IPS-18c (cell line): ENCODE results near the gene EPB41L5.
"Not testable (repeated sequence)": the region's sequence is repeated elsewhere in the genome, so short reads cannot be mapped to it uniquely, and the experiment has no call there.

ENCODE experiments used
- H3K4me3 ChIP-seq: 2 replicates; pipeline ENCODE4 v1.7.0; 2013; ENCODE audit warnings: low read depth, mild to moderate bottlenecking, low read length, moderate library complexity; ENCODE audit not compliant: insufficient read depth
- H3K9me3 ChIP-seq: one replicate; pipeline ENCODE4 v1.6.1; 2013; ENCODE audit warnings: mild to moderate bottlenecking, low read length, moderate library complexity; ENCODE audit not compliant: control insufficient read depth, insufficient read depth

EPB41L5 gene

GRCh38 chr2:120150040-120150482 lies 137.2 kb downstream of the EPB41L5 start:
- H3K4me3 ChIP-seq = no peak overlapping the region

DNA sequence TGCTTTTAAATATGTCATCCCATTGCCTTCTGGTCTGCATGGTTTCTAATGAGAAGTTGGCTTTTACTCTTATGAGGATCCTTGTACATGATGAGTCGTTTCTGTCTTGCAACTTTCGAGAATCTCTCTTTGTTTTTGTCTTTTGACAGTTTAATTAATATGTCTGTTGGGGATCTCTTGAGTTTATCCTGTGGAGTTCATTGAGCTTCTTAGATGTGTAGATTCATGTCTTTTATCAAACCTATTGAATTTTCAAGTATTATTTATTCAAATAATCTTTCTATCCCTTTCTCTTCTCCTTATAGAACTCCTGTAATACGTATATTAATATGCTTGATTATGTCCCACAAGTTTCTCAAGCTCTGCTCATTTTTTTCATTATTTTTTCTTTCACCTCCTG lies 142.4 kb downstream of the EPB41L5 start:
- Histone ChIP-seq H3K4me3 (no peak overlapping the region), H3K9me3 (peaks cover 14% of the 10 kb centered on the region)

More at GRCh38 chr2:120150040-120150482, 137.2 kb downstream of the EPB41L5 start:
- H3K9me3 ChIP-seq = peaks cover 5% of the 10 kb centered on the region

DNA sequence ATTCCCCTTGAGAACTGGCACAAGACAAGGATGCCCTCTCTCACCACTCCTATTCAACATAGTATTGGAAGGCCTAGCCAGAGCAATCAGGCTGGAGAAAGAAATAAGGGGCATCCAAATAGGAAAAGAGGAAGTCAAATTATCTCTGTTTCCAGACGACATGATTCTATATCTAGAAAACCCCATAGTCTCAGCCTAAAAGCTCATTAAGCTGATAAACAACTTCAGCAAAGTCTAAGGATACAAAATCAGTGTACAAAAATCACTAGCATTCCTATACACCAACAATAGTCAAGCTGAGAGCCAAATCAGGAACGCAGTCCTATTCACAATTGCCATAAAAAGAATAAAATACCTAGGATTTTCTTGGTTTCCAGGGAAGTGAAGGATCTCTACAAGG lies 145.8 kb downstream of the EPB41L5 start:
- not testable (repeated sequence) for H3K9me3 ChIP-seq, H3K4me3 ChIP-seq

DNA sequence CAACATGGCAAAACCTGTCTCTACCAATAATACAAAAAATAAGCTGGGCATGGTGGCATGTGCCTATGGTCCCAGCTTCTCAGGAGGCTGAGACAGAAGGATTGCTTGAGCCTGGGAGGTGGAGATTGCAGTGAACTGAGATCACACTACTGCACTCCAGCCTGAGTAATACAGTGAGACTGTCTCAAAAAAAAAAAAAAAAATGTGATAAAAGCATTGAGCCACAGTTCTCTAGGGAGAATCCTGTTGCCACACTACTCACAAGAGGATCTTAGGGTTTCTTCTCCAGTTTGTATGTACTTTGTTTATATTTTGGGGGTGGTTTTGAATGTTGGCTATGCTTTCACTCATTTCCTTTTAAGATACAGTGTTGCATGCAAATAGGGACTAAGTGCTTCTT lies 148.3 kb downstream of the EPB41L5 start:
- Histone ChIP-seq H3K9me3 (peaks cover 6% of the 10 kb centered on the region), H3K4me3 (no peak overlapping the region)

DNA sequence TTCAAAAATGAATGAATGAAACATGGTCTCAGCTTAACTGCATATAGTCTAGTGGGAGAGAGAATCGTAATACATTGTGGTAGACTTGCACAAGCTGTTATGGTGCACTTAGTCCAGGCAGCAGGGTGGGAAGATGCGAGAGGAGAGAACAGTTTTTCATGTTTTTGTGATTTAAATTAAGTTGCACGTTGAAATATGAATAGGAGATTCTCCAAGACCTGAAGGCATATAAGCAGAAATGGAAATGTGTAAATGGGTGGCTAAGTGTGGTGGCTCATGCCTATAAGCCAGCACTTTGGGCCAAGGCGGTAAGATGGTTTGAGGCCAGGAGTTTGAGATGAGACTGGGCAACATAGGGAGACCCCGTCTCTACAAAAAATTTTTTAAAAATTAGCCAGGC lies 149.8 kb downstream of the EPB41L5 start:
- Histone ChIP-seq H3K9me3 (peaks cover 2% of the 10 kb centered on the region), H3K4me3 (no peak overlapping the region)

- H3K4me3 ChIP-seq = no peak overlapping the region
Measured at GRCh38 chr2:120167272-120167671, 154.4 kb downstream of the EPB41L5 start.

GRCh38 chr2:120169020-120169419 lies 156.1 kb downstream of the EPB41L5 start:
- Histone ChIP-seq H3K4me3 (no peak overlapping the region), H3K9me3 (no peaks in the 10 kb centered on the region)

More at GRCh38 chr2:120167272-120167671, 154.4 kb downstream of the EPB41L5 start:
- no peaks in the 10 kb centered on the region for H3K9me3 ChIP-seq

GRCh38 chr2:120174963-120175581 lies 162.2 kb downstream of the EPB41L5 start:
- H3K4me3 ChIP-seq = no peak overlapping the region
- no peaks in the 10 kb centered on the region for H3K9me3 ChIP-seq

DNA sequence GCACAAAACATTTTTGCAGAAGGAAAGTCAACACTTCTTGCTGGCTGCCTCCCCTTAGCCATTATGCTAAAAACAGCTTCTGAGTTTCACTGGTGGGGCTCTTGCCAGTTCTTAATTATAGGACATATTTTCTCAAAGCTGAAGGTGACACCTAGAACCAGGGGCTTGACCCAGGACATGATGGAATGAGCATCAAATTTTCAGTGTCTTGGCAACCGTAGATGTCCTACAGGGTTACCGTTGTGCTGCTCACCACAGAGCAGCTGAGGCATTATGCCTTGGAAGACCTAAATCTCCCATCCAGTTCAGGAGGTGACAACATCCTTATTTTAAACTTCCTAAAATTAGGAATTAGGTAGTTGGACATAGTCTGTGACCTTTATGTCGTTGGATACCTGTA lies 163.6 kb downstream of the EPB41L5 start:
- Histone ChIP-seq H3K9me3 (no peaks in the 10 kb centered on the region), H3K4me3 (no peak overlapping the region)

- Histone ChIP-seq H3K4me3 (no peak overlapping the region), H3K9me3 (no peaks in the 10 kb centered on the region)
Measured at GRCh38 chr2:120177001-120177621, 164.2 kb downstream of the EPB41L5 start.

GRCh38 chr2:120177973-120178372 lies 165.1 kb downstream of the EPB41L5 start:
- H3K9me3 ChIP-seq = no peaks in the 10 kb centered on the region
- H3K4me3 ChIP-seq = no peak overlapping the region

DNA sequence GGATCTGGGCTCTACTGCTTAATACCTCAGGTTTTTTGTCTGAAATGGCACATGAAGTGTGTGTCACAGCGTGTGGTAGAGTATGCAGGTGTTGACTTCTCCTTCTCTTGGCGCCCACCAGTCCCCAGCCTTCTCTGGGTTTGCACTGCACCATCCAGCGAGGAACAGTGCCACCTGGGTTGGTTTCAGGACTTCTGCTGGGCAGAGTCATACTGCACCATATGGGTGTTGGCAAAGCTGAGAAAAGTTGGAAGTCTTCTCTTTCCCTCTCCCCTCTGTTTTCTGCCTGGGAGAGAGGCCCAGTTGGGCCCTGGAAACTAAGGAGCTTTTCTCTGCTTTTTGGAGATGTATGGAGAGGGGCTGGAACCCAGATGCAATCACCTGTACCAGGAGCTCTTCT lies 166.5 kb downstream of the EPB41L5 start:
- no peaks in the 10 kb centered on the region for H3K9me3 ChIP-seq
- no peak overlapping the region for H3K4me3 ChIP-seq

DNA sequence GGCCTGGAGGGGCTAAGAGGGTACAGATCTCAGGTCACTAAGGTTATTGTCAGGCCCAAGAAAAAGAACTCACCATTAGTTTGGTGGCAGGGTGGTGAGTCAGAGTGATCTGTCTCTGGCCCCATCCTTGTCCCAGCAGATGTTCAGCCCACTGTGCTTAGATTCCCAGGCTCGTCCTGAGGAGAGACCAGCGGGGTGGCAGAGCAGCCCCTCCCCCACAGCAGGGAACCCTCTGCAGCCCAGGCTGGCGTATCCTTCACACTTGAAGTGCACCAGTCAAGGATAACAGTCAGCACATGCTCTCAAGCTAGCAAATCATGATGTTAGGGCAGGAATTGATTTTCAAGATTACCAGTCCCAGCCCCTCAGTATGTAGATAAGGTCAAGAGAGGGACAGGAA lies 167.2 kb downstream of the EPB41L5 start:
- Histone ChIP-seq H3K9me3 (no peaks in the 10 kb centered on the region), H3K4me3 (no peak overlapping the region)

GRCh38 chr2:120182019-120182560 lies 169.2 kb downstream of the EPB41L5 start:
- no peak overlapping the region for H3K4me3 ChIP-seq
- H3K9me3 ChIP-seq = no peaks in the 10 kb centered on the region

- Histone ChIP-seq H3K9me3 (no peaks in the 10 kb centered on the region), H3K4me3 (no peak overlapping the region)
Measured at GRCh38 chr2:120189189-120189588, 176.3 kb downstream of the EPB41L5 start.

DNA sequence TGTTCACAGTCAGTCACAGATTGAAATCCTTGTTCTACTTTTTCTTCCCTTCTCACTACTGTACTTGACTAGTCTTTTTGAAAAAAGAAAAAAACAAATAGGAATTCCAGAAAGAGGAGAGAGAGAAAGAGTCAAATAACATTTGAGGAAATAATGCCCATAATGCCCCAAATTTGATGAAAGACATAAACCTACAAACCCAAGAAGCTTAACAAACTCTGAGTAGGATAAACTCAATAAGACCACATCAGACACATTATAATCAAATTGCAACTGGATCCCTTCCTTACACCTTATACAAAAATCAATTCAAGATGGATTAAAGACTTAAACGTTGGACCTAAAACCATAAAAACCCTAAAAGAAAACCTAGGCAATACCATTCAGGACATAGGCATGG lies 179.4 kb downstream of the EPB41L5 start:
- H3K4me3 ChIP-seq = no peak overlapping the region
- H3K9me3 ChIP-seq = no peaks in the 10 kb centered on the region

GRCh38 chr2:120195553-120195952 lies 182.7 kb downstream of the EPB41L5 start:
- Histone ChIP-seq H3K4me3 (no peak overlapping the region), H3K9me3 (no peaks in the 10 kb centered on the region)

DNA sequence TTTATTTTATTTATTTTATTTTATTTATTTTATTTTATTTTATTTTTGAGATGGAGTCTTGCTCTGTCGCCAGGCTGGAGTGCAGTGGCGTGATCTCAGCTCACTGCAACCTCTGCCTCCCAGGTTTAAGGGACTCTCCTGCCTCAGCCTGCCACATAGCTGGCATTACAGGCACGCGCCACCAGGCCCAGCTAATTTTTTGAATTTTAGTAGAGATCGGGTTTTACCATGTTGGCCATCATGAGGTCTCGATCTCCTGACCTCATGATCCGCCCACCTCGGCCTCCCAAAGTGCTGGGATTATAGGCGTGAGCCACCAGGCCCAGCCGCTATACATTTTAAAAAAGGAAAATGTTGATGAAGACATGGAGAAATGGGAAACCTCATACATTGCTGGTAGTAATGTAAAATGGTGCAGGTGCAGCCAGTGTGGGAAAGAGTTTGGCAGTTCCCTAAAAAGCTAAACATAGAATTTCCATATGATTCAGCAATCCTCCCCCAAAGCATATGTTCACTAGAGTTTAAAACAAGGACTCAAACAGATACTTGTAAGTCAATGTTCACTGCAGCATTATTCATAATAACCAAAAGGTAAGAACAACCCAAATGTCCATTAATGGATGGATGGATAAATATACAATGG lies 187.1 kb downstream of the EPB41L5 start:
- H3K9me3 ChIP-seq, H3K4me3 ChIP-seq: not testable (repeated sequence)
